Measurements from ENCODE around the gene PRDM16. TPM values are rescaled to one million over a fixed set of nuclear protein-coding genes. Genes with fewer than 3 reads are reported as not detected.
A peak's percentile ranks its signal among the peaks of the same experiment; 100 is the strongest.

Gene PRDM16
- total and polyA plus RNA-seq, 2 of the 13 experiments (the other 11 are each of a cell fraction or from before 2014, with no cell fraction given) = 0.15 to 0.81 TPM

DNA sequence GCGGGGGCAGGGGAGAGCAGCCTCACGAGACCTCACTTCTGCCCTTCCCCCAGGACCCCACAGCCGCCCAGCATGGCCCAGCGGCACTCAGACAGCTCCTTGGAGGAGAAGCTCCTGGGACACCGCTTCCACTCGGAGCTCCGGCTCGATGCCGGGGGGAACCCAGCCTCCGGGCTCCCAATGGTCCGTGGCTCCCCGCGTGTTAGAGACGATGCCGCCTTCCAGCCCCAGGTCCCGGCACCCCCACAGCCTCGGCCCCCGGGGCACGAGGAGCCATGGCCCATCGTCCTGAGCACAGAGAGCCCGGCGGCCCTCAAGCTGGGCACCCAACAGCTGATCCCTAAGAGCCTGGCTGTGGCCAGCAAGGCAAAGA is 394.0 kb downstream of the PRDM16 start:
- WGBS (ENCODE audit: low lambda C conversion rate) = 100% methylated on average over 2 of the region's 22 CpGs
- H2AFZ ChIP-seq (ENCODE audit: low read length) = no peak overlapping the region
- no peak overlapping the region for H3K4me3 ChIP-seq (replicated peaks in 1 of 3; ENCODE audit: insufficient read depth in 1 of 3, low read depth in 2 of 3, low read length in 3 of 3)
- no peak overlapping the region for H3K27ac ChIP-seq (ENCODE audit: extremely low read length, insufficient read depth, low read length)
- ATAC-seq = no peak
- in situ Hi-C loops (cut with HindIII; ENCODE audit: extremely low pct_ligation_motif_present, low pct_unique_long_range_greater_than_20kb) (no loop called here), intact Hi-C loops (cut with micrococcal nuclease; ENCODE audit: unreplicated experiment) (no loop called here)
- H3K79me2 ChIP-seq (ENCODE audit: insufficient read depth, low read length) = peaks cover 29% of the 10 kb centered on the region
- TF ChIP-seq ZNF264 (CRISPR knock-in tag; IDR thresholded peaks at IDR 0.05) (no peak), RBFOX2 (IDR thresholded peaks at IDR 0.05; ENCODE audit: low read depth, low read length) (peak; percentile 68)
- CTCF ChIA-PET (ENCODE audit: low intra/inter-chr PET ratio, low total read pairs) = no interaction called here
- no peaks in the 10 kb centered on the region for H3K27me3 ChIP-seq (ENCODE audit: control insufficient read depth in 1 of 2, insufficient read depth in 2 of 2, low read length in 2 of 2)
- no peaks in the 10 kb centered on the region for H4K20me1 ChIP-seq (ENCODE audit: insufficient read depth, low read length)
- H3K9ac ChIP-seq (ENCODE audit: insufficient read depth, low read depth, low read length) = no peak overlapping the region
- DNase-seq (ENCODE audit: low spot score) = no peak
- H3K9me3 ChIP-seq (ENCODE audit: low read length) = no peaks in the 10 kb centered on the region
- no TSS peak for BruUV-seq (replicated peaks)
- POLR2A ChIA-PET = interaction anchor here (1.6 to 11.4 kb wide), 2 partner anchors 9 to 10 kb away, joined by 6 to 282 read pairs; no protein-coding TSS in a partner anchor
- FAIRE-seq = no peak
- H3K4me2 ChIP-seq (ENCODE audit: low read depth, low read length) = no peak overlapping the region
- H3K4me1 ChIP-seq (ENCODE audit: insufficient read depth, low read length) = peaks cover 38% of the 10 kb centered on the region
- H3K36me3 ChIP-seq (replicated peaks in 1 of 2; ENCODE audit: control insufficient read depth in 1 of 2, insufficient read depth in 2 of 2, low read length in 2 of 2) = peaks cover 0 to 8% of the 10 kb centered on the region in 2 experiments; a peak in 4 of 5 replicates

DNA sequence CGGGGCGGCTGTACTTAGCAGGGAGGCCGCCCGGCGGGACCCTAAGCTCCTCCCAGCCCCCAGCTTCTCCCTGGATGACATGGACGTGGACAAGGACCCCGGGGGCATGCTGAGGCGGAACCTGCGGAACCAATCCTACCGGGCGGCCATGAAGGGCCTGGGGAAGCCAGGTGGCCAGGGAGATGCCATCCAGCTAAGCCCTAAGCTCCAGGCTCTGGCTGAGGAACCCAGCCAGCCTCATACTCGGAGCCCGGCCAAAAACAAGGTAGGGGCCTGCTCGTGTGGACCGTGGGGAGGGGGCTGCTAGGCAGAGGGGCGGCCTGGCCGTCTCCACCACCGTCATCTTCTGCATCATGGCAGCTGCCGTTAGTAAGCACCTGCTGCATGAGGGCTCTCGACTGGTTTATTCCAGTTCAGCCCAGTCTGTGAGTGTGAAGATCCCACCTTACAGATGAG is 394.4 kb downstream of the PRDM16 start:
- ChIA-PET CTCF (ENCODE audit: low intra/inter-chr PET ratio, low total read pairs) (no interaction called here), POLR2A (interaction anchor here (1.6 to 11.4 kb wide), 2 partner anchors 9 to 10 kb away, joined by 6 to 282 read pairs; no protein-coding TSS in a partner anchor)
- no peaks in the 10 kb centered on the region for H3K9me3 ChIP-seq (ENCODE audit: low read length)
- H3K36me3 ChIP-seq (replicated peaks in 1 of 2; ENCODE audit: control insufficient read depth in 1 of 2, insufficient read depth in 2 of 2, low read length in 2 of 2) = peaks cover 0 to 8% of the 10 kb centered on the region in 2 experiments; a peak in 4 of 5 replicates
- H3K27me3 ChIP-seq (ENCODE audit: control insufficient read depth in 1 of 2, insufficient read depth in 2 of 2, low read length in 2 of 2) = no peaks in the 10 kb centered on the region
- in situ Hi-C loops (cut with HindIII; ENCODE audit: extremely low pct_ligation_motif_present, low pct_unique_long_range_greater_than_20kb) (no loop called here), intact Hi-C loops (cut with micrococcal nuclease; ENCODE audit: unreplicated experiment) (no loop called here)
- no peak overlapping the region for H3K27ac ChIP-seq (ENCODE audit: extremely low read length, insufficient read depth, low read length)
- H3K4me1 ChIP-seq (ENCODE audit: insufficient read depth, low read length) = peaks cover 33% of the 10 kb centered on the region
- H4K20me1 ChIP-seq (ENCODE audit: insufficient read depth, low read length) = no peaks in the 10 kb centered on the region
- no peak overlapping the region for H3K4me3 ChIP-seq (replicated peaks in 1 of 3; ENCODE audit: insufficient read depth in 1 of 3, low read depth in 2 of 3, low read length in 3 of 3)
- H3K4me2 ChIP-seq (ENCODE audit: low read depth, low read length) = no peak overlapping the region
- peaks cover 25% of the 10 kb centered on the region for H3K79me2 ChIP-seq (ENCODE audit: insufficient read depth, low read length)
- ATAC-seq (no peak), DNase-seq (ENCODE audit: low spot score) (no peak), FAIRE-seq (no peak)
- 99% methylated on average over 14 of the region's 20 CpGs for WGBS (ENCODE audit: low lambda C conversion rate)
- no peak overlapping the region for H2AFZ ChIP-seq (ENCODE audit: low read length)
- no peak overlapping the region for H3K9ac ChIP-seq (ENCODE audit: insufficient read depth, low read depth, low read length)
- no peak for TF ChIP-seq SSRP1 (CRISPR knock-in tag; IDR thresholded peaks at IDR 0.05)
- no peak for TF ChIP-seq SOX6 (IDR thresholded peaks at IDR 0.05)
- no peak for TF ChIP-seq SOX6 (CRISPR knock-in tag; IDR thresholded peaks at IDR 0.05)
- TF ChIP-seq POLR2G (IDR thresholded peaks at IDR 0.05; ENCODE audit: low read depth, low read length) = 0 out of 2 replicates have a peak, but pooled peaks have one; percentile 1
- TF ChIP-seq, protein P1, sequence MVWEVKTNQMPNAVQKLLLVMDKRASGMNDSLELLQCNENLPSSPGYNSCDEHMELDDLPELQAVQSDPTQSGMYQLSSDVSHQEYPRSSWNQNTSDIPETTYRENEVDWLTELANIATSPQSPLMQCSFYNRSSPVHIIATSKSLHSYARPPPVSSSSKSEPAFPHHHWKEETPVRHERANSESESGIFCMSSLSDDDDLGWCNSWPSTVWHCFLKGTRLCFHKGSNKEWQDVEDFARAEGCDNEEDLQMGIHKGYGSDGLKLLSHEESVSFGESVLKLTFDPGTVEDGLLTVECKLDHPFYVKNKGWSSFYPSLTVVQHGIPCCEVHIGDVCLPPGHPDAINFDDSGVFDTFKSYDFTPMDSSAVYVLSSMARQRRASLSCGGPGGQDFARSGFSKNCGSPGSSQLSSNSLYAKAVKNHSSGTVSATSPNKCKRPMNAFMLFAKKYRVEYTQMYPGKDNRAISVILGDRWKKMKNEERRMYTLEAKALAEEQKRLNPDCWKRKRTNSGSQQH (CRISPR knock-in tag; IDR thresholded peaks at IDR 0.05; ENCODE audit: low read depth) = no peak
- TF ChIP-seq RBFOX2 (IDR thresholded peaks at IDR 0.05; ENCODE audit: low read depth, low read length) = peak; percentile 37; the same call in 1 of the 2 replicates
- TF ChIP-seq NR1H2 (CRISPR knock-in tag; IDR thresholded peaks at IDR 0.05; ENCODE audit: borderline replicate concordance, low read depth) = no peak
- no TSS peak for BruUV-seq (replicated peaks)
